Activated CD4-positive, CD25-positive, alpha-beta regulatory T cell treated with anti-CD3 and anti-CD28 coated beads, Interleukin-2, amount 50 U/mL, for 16 hours (primary cell): ENCODE results near the gene SOX2.

Experiments
- DNase-seq: peaks from one replicate; pipeline ENCODE4 v3.0.0-alpha.2; 2020; ENCODE audit warnings: low read depth, low spot score

SOX2 gene

DNA sequence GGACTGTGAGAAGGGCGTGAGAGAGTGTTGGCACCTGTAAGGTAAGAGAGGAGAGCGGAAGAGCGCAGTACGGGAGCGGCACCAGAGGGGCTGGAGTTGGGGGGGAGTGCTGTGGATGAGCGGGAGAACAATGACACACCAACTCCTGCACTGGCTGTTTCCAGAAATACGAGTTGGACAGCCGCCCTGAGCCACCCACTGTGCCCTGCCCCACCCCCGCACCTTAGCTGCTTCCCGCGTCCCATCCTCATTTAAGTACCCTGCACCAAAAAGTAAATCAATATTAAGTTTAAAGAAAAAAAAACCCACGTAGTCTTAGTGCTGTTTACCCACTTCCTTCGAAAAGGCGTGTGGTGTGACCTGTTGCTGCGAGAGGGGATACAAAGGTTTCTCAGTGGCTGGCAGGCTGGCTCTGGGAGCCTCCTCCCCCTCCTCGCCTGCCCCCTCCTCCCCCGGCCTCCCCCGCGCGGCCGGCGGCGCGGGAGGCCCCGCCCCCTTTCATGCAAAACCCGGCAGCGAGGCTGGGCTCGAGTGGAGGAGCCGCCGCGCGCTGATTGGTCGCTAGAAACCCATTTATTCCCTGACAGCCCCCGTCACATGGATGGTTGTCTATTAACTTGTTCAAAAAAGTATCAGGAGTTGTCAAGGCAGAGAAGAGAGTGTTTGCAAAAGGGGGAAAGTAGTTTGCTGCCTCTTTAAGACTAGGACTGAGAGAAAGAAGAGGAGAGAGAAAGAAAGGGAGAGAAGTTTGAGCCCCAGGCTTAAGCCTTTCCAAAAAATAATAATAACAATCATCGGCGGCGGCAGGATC is at the start of gene SOX2:
TSS of gene SOX2 (plus strand) at position 601 of the 811 bp plus-strand sequence. CDS start 436 bp downstream, outside the sequence.
- no peak for DNase-seq

DNA sequence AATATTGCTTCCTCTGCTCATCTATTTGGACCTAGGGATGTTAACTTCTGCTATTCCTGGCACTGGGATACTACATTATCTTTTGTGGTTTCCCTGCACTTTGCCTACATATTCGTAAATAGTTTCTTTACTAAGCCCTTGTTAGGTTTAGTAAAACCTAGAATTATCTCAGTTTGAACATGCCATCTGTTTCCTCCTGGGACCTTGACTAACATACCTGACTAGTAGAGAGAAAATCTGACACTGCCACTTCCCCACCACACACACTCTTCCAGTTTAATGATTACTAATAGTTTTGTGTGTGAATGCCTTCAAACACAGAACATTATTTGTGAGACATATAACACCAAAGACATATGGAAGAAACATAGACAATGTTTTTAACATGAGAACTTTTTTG is 28.2 kb upstream of the SOX2 start:
- no peak for DNase-seq

DNA sequence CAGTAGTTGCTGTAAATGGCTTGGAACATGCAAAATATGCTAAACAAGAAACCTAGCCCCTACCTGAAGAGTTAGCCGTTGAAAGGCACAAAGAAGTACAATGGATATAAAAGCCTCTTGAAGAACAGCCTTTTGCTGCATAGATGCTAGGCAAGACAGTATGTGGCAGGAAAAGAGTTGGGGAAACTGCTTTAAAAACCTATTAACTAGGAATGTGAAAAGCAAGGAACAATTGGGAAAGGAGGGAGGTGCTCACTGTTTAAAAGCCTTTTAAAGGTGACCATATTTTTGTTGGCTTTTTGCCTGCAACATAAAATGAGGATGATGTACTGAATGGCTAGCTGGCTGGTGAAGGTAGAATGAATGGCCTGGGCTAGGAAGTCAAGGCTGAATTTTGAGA is 24.5 kb upstream of the SOX2 start:
- DNase-seq: no peak

DNA sequence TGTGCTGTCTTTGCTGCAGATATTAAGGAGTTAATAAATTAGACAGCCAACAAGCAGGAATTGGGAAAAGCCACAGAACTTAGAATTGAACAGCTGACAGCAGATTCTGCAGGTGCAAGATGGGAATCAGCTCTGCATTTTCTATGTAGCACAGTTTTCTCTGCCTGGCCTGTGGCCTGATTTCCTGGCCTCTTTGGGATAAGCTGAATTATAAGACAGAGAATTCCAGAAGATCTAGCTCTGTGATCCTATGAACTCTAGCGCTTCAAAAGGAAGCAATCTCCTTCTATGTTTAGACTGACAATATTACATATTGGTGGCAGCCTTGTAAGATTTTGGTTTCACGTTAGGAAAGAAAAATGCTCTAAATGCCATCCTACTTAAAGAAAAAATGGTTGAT is 24.0 kb upstream of the SOX2 start:
- no peak for DNase-seq

DNA sequence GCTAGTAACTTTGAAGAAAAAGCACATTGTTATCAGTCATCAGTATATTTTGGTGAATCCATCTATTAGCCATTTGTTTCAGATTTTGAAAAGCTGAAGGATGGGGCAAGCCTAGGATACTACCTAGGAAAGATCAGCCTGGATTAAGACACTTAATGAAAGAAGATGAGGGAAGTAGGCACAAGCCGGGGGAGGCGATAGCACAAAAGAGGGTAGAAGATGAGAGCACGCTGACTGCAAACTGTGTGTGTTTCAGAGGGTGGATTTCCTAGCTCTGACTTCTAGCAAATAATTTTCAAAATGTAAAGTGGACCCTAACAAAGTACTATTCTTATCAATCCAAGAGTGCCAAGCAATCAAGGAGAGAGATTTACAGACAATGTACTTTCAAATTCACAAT is 22.2 kb upstream of the SOX2 start:
- no peak for DNase-seq

DNA sequence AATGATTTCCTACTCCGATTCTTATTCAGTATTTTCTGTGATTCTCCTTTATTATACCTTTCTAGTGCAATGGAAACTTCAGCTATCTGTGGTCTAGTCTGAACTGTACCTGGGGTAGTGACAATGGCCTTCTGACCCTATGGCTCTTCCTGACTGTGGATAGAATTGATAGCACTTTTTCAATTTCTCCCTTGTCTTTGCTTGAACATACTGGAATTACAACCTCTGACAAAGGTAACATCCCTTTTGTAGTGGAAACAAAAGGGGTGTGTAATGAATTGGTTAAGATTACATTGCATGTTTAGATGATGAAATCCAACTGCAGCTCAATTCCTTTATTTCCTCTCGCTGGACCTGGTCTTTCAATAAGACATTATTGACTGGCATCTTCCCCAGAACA is 21.0 kb upstream of the SOX2 start:
- no peak for DNase-seq

DNA sequence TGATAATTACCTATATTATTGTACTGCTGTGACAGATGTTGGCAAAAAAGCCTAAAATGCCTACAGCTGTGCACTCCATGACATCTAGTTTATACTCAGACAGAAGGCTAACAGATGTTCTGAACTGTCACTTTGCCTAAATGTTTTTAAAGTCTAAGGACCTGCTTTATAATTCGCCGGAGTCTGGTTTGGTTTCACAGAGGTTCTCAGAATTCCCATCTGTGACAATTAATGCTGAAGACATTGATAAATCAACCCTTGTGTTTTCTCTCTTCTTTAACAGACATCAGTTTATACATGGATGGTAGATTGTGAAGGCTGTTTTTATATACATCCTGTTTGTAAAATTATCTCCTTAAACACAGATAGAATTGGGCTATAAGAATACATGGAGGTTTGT is 19.8 kb upstream of the SOX2 start:
- no peak for DNase-seq

DNA sequence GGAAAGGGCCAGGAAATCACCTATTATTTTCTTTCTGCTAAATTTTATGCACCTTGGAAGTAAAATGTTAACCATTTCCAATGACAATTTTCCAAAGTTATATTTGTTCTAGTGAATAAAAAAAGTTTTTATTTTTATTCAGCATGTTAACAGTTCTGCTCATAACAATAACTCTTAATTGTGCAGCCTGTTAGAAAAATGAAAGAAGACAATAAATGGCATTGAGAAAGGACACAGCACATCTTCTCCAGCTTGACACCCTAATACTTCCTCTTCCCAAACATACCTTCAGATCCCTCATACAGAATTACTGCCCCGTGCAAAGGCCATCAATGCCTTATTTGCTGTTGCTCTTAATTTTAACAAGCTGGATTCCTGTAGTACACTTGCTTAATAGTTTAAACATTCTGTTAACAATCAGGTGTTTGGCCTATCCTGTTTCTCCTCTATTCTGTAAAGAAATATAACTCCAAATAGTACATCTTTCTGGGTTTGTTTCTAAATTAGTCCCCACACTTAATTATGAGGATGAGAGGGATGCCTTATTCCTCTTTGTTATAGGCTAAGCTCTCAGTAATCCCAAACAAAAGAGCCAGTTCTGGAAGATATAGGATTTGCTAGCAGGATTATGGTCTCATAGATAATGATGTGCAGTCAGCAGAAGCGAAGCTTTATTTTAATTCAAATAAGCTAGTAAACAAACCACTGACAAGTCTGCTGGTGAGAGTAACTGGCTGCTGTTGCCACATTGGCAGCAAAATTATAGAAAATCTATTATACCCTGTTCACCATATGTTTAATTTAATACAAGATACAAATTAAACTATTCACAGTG is 19.2 kb upstream of the SOX2 start:
- DNase-seq: no peak

DNA sequence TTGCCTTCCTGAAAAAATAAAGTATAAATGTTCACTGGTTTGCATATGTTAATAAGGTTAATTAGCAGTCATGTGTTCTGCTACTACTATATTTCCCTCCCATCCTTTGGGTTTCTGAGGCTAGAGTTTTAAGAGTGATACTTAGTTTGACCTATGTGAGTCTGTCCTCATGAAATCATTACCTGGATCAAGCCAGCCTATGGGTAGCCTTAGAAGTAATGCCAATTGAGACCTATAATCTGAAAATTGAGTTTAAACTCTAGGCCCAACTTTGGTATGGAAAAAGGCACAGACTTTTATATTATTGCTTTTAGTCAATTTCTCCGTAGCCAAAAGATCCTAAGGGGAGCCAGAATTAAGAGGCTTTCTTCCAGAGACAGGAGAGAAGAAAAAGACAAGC is 18.4 kb upstream of the SOX2 start:
- DNase-seq: no peak

DNA sequence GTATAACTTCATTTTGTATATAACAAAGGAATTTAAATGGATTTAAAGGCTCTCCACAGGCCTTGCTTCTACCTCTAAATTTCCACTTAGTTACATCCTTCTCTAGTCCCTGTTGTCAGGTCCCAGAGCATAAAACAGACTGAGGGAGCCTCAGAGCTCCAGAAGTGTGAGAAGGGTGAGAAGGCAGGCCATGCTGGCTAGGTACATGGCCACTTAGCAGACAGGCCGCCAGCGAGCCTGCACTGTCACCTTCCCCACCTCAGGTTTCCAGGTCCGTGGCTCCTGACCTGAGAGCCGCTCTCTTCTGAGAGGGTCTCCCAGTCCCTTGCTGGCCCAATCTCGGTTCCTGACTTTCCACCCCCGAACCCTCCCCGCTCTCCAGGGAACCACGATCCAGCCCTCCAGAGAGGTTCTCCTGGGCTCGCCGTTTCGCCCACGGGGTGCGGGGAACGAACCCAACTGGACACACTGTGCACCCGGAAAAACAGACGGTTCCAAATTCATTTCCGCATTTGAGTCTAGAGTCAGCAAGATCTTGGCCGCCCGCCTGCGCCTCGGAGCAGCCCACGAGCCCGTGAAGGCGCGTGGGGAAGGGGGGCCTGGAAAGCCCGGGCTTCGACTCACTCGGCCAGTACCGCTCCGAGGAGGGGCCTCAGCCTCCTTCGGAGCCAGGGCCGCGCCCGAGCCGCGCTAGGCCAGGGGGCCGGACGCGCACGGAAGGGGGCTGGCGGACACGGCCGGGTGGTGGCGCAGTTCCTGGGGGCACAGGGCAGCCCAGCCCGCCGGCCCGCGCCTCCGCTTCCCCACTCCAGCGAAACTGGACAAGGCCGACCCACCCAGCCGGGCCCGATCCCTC is 16.7 kb upstream of the SOX2 start:
- DNase-seq: no peak

DNA sequence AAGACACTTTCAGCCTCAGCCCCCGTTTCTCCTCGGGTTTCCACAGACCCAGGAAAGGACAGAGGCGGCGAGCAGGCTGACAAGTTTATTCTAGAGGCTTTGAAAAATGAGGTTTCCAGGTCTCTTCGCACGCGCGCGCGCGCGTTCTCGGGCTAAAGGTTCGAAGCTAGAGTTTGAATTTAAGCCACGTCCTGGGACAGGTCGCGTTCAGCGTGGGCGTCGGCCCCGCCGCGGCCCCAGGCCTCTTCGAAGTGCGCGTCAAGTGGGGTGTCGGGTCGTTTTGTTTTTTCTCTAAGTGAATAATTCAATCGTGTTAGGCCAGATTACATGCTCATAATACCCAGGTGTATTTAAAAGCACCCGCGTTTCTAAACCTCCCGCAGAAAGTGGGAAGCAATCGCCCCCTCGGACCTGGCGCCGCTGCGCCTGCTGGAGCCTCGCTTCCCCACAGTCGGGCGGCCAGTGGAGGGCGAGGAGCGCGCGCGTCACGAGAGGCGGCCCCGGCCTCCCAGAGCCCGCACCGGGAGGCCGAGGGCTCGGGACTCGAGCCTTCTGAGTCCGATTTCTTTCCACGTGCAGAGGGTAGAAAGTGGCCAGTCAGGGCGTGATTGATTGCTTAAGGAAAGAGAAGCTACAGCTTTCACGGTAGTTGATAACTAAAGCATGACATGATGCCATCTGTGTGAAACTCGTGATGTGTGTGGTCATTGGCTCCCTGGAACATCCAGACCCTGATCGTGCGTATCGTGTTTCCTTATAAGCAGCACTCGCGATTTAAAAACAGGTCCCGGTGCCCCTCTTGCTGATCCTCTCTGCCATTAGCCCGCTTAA is 15.8 kb upstream of the SOX2 start:
- DNase-seq: no peak

DNA sequence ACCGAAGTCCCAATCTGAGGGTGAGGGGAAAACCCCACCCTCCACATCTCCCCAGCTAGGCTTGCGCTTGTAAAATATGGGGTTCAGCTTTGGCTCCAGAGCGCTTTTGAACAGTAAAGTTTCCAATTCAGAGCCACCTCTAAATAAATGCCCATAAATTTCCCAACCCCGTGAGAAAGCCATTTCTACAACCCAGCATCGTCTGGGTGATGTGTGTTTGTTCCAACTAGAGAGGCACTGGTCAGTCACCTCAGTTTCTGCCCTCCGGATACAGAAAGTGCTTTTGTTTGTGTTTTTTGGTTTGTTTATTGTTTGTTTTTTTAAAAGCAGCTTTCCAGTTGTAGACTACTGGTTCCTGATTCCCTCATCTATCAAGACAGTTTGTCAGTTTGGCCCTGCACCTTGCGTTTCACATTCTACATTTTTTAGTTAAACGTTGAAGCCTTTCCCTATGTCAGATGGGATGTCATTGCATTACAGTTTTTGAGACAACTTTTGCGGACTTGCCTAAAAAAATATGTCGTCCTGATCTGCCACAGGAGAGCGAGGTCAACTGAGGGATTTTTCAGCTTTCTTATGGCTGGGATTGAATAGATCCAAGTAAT is 15.0 kb upstream of the SOX2 start:
- DNase-seq: no peak

DNA sequence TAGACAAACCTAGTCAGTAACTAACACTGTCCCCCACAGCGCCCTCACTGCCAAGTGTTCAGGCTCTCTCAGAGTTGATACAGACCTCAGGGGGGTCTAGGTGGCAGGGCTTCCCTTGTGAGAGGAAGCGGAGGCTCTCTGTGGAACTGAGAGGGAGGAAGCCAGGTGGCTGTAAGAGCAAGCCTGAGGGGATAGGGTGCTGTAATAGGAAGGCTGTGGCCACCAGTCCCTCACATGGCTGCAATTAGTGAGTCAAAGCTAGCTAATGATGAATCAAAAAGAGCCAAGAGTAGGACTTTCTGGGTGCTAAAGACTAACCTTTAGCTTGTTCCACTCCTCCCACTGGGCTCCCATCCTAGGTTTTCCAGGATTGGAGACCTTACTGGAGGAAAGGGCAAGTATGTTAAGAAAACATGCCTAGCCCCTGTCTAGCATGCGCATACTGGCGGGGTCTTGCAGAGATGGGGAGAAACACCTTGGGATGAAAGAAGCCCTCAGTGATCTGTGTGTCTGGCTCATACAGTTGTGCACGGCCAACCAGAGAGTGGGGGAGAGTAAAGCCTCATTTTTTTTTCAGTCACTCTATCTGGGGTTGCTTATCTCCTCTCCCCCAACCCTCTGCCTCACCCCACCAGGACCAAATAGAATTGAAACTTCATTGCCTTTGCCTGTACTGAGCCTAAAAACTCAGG is 13.3 kb upstream of the SOX2 start:
- no peak for DNase-seq

DNA sequence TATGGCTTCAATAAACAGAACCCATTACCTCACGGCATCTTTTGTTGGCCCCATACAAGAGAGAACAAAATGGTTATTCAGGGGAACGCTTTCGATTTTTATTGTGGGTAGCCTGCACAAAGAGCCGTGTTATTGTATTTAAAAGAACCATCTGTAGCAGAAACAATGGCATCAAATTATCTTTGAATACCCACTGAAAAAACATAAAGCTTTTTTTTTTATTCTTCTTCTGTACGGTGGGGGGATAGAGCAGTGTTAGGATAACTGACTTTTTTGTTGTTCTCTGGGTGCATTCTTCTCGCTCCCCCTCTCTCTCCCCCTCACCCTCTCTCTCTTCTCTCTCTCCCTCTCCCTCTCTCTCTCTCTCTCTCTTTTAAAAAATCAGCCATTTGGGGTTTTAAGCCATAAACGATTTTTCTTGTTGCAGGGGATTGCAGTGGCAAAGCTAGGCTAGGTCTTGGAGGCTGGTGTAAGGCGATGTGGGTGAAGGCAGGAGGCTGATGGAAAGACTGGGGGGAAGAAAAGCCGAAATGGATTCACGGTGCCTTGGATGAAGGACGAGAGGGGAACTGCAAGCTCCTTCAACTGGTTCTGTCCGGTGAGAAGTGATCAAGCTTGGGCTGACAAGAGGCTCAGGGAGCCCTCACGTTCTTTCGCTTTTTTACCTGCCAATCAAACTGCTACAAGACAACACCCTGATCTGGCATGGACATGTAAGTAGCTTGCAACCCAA is 12.4 kb upstream of the SOX2 start:
- no peak for DNase-seq

DNA sequence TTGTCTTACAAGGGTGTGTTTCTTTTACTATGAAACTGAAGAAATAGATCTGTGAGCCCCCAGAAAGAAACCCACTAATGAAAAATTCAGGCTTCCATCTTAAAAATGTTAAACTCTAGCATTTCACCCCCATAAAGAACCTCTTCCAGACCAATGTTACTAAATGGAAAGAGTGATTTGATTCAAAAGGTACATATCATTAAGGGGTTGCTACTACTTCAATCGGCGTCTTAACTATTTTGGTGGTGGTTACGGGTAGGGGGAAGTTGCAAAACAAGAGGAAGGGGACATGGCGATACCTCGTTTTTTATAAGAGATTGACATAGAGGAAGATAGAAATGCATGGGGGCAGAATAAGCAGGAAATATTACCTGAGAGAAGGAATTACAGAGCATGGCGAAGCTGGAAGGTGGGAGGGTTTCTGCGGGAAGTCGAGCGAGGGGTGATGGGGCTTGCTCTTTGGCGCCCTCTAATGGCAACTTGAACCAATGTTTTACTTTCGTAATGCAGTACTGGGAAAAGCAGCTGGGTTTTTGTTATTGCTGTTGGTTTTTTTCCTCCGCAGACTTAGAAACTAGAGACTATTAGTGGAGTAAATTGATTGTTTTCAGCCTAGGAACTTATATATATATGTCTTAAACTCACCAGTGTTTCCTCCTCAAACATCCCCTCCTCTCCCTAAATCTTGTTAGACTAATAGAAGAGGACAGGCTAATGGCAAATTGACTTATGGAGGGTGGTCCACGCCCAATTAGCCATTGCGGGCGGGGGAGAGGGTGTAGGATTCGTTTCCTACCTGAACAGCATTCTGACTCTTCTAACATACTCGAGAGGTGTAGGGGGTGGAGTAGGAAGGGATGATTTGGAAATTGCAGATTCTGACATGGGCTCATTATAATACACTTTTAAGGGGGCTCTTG is 11.3 kb upstream of the SOX2 start:
- no peak for DNase-seq

DNA sequence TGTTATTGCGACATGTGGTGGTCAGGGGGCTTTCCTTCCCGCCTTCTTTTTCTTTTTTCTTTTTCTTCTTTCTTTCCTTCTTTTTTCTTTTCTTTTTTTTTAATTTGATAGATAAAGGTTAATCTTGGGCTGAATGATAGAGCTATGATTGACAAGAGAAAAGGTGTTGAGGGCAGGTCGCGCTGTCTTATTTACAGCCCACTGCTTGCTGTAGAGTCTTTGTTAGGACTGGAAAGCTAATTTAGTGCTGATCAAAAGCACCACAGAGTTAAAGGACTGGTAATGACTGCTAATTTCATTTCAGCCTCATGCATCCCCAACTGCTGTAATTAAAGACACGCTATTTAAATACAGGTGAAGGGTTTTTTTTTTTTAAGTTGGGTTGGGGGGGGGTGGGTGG is 10.6 kb upstream of the SOX2 start:
- no peak for DNase-seq

DNA sequence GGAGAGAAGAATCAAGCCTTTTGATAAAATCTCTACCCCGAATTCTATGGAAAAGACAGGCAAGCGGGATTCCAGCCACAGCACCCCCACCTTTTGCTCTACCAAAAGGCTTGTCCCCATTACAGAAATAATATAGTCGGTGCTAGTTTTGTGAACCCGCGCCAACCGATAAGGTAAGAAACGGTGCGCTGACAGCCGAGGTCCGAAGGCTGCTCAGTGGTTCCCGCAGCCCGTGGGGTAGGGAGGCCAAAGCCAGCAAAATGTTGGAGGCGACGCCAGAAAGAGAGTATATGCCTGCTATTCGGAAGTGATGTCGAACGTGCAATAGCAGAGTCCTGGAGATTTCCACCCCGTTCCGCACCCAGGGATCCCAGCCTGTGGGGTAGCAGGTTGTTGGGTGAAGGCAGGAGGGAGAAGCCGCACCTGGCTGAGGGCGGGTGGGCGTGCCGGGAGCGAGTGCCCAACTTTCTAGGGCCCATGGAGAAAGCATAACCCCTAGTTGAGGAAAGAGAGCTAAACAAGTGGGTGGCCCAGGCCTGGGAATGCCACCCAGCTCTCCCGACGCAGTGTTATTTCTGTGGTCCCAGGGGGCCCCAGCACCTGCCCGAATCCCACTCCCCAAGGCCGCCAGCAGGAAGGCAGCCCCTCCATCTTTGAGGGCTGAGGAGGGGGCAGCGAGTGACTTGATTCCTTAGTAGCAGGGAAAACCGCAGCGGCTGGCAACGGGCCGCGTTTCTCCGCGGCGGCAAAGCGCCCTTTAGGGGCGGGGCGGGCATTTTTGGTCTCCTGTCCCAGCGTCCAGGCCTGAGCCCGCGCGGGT is 7.9 kb upstream of the SOX2 start:
- DNase-seq: no peak
